ENCODE results near the gene HTR7.
A peak's percentile ranks its signal among the peaks of the same experiment; 100 is the strongest.

DNA sequence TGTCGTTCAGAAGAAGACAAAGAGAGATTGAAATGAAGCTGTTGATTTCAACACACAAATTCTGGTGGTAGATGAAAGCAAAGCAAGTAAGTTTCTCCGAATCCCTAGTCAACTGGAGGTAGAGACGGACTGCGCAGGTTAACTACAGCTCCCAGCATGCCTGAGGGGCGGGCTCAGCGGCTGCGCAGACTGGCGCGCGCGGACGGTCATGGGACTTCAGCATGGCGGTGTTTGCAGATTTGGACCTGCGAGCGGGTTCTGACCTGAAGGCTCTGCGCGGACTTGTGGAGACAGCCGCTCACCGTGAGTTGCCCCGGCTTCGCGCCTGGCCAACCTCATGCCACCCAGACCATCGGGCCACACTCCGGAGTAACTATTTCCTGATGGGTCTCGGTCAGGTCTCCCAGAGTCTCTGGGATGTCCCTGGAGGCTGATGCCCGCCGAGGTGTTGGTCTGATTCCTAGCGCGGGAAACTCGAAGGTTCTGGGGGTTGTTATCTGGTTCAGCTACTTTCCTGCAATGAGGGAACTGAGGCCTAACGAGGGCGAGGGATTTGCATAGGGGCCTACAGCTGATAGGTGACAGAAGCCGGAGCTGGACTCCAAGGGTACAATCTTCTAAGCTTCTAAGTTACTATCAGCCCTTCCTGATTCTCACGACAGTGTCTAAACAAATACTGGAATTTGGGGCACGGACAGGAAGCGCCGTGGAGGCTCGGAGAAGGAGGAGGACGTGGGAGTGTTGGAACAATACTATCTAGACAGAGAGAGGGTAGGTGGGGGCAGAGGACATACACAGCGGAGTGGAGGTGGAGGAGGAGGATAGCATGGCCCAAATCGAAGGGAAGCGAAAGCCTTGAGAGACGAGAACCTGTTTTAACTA lies 14.2 kb upstream of the HTR7 start, which contains the start of gene RPP30:
- TF ChIP-seq ZNF12 (CRISPR knock-in tag; IDR thresholded peaks at IDR 0.05) (no peak), CREM (IDR thresholded peaks at IDR 0.05; ENCODE audit: low read depth) (peak; percentile 52; the same call in 1 of the 2 replicates), SIN3A (IDR thresholded peaks at IDR 0.05; ENCODE audit: borderline replicate concordance in 2 of 2, control insufficient read depth in 1 of 2, low read depth in 2 of 2, low read length in 2 of 2) (no peak), L3MBTL2 (IDR thresholded peaks at IDR 0.05) (peak; percentile 49; the same call in 1 of the 2 replicates), CSDE1 (IDR thresholded peaks at IDR 0.05) (no peak), ZNF143 (CRISPR knock-in tag; IDR thresholded peaks at IDR 0.05) (peak; percentile 86), NR2C1 (IDR thresholded peaks at IDR 0.05) (no peak), NR2C1 (tag; IDR thresholded peaks at IDR 0.05) (no peak), POLR2A (conservative IDR thresholded peaks at IDR 0.05) (peak; percentile 77), PHTF2 (CRISPR knock-in tag; IDR thresholded peaks at IDR 0.05) (no peak), HDAC6 (IDR thresholded peaks at IDR 0.05; ENCODE audit: low read depth, low read length) (no peak)
- TF ChIP-seq, protein P1, sequence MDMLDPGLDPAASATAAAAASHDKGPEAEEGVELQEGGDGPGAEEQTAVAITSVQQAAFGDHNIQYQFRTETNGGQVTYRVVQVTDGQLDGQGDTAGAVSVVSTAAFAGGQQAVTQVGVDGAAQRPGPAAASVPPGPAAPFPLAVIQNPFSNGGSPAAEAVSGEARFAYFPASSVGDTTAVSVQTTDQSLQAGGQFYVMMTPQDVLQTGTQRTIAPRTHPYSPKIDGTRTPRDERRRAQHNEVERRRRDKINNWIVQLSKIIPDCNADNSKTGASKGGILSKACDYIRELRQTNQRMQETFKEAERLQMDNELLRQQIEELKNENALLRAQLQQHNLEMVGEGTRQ (CRISPR knock-in tag; IDR thresholded peaks at IDR 0.05) = no peak
- TF ChIP-seq, protein P2, sequence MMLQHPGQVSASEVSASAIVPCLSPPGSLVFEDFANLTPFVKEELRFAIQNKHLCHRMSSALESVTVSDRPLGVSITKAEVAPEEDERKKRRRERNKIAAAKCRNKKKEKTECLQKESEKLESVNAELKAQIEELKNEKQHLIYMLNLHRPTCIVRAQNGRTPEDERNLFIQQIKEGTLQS (IDR thresholded peaks at IDR 0.05) = no peak
- TF ChIP-seq, protein P2 (CRISPR knock-in tag; conservative IDR thresholded peaks at IDR 0.05) = no peak
- TF ChIP-seq, protein P3, sequence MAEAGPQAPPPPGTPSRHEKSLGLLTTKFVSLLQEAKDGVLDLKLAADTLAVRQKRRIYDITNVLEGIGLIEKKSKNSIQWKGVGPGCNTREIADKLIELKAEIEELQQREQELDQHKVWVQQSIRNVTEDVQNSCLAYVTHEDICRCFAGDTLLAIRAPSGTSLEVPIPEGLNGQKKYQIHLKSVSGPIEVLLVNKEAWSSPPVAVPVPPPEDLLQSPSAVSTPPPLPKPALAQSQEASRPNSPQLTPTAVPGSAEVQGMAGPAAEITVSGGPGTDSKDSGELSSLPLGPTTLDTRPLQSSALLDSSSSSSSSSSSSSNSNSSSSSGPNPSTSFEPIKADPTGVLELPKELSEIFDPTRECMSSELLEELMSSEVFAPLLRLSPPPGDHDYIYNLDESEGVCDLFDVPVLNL (CRISPR knock-in tag; IDR thresholded peaks at IDR 0.05; ENCODE audit: low read depth) = no peak

All from K562 (cell line).